Gastrocnemius medialis (tissue), 4 donors: ENCODE measurements around the gene SLC22A2.

Experiments
- POLR2A ChIP-seq, 2 donors: fragments of 450-650 bp; IDR thresholded peaks; one replicate each; pipeline ENCODE4 v1.6.1; 2017; ENCODE audit warnings: antibody characterized with exemption in 2 of 2, mild to moderate bottlenecking in 2 of 2, moderate library complexity in 2 of 2
- TF ChIP-seq, protein P1 (sequence below), 5 experiments: fragments of 450-650 bp in 3 of 5; fragments of 200-600 bp in 2 of 5; sonication (generic) in 2 of 5; IDR thresholded peaks in 4 of 5; conservative IDR thresholded peaks in 1 of 5; 1 replicate in 4 of 5; 2 replicates in 1 of 5; pipeline ENCODE4 v1.5.1; 2016 to 2019; ENCODE audit warnings: antibody characterized with exemption in 5 of 5, mild to moderate bottlenecking in 3 of 5, moderate library complexity in 3 of 5

DNA sequence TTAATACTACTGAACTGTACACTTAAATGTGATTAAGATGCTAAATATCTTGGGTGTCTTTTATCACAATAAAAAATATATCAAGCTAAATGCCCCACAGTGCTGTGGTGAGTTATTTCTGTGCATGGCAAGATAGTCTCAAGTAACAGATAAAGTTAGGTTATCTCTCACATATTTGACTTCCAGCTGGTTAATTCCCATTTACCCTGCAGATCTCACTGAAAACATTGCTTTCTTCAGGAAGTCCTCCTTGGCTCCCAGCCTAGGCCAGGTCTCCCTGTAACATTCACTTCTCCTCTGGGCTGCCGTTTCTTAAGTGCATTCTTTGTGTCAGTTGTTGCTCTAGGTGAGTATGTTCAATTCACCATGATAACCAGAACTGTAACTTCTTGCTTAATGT is 77.9 kb downstream of the SLC22A2 start:
- TF ChIP-seq POLR2A (IDR thresholded peaks at IDR 0.05) = no peak
- TF ChIP-seq, protein P1, sequence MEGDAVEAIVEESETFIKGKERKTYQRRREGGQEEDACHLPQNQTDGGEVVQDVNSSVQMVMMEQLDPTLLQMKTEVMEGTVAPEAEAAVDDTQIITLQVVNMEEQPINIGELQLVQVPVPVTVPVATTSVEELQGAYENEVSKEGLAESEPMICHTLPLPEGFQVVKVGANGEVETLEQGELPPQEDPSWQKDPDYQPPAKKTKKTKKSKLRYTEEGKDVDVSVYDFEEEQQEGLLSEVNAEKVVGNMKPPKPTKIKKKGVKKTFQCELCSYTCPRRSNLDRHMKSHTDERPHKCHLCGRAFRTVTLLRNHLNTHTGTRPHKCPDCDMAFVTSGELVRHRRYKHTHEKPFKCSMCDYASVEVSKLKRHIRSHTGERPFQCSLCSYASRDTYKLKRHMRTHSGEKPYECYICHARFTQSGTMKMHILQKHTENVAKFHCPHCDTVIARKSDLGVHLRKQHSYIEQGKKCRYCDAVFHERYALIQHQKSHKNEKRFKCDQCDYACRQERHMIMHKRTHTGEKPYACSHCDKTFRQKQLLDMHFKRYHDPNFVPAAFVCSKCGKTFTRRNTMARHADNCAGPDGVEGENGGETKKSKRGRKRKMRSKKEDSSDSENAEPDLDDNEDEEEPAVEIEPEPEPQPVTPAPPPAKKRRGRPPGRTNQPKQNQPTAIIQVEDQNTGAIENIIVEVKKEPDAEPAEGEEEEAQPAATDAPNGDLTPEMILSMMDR (IDR thresholded peaks at IDR 0.05 in 4 of 5, conservative IDR thresholded peaks at IDR 0.05 in 1 of 5) = no peak
